K562 (cell line): ENCODE data around the gene NDUFA5. TPM values are rescaled to one million over a fixed set of nuclear protein-coding genes. Genes with fewer than 3 reads are reported as not detected.

Experiments
- ATAC-seq: fragments of 200-7000 bp; cut with Tn5 transposase; 3 replicates; pipeline ENCODE4 v1.9.1; 2020; ENCODE audit warnings: moderate library complexity
- BruUV-seq: library from RNA; stranded (reverse); fragments of 400-500 nt; replicated peaks from 2 replicates; lab custom pipeline; 2021; lab: Mats Ljungman, UMichigan
- CTCF ChIA-PET: fragments of 300-600 bp; formaldehyde crosslinking; extraction: SDS; loops from one replicate; lab custom pipeline; 2021; ENCODE audit warnings: low intra/inter-chr PET ratio; lab: Yijun Ruan, JAX
- POLR2A ChIA-PET: fragments of 300-600, 350-650 bp; sonication (Branson Sonifier 250); formaldehyde crosslinking; extraction: SDS; loops from one replicate; lab custom pipeline; 2021; ENCODE audit warnings: antibody characterized with exemption, inconsistent platforms; lab: Yijun Ruan, JAX
- DNase-seq, 4 experiments: peaks; one replicate each; pipeline versions ENCODE4 v3.0.0 to v3.0.0-alpha.2; 2011 to 2018; ENCODE audit warnings: low spot score in 3 of 4, mixed read lengths in 3 of 4; ENCODE audit errors: extremely low read depth in 1 of 4
- FAIRE-seq: peaks from 2 replicates; lab custom pipeline; 2011; peaks lifted over from hg19 to GRCh38; lab: Jason Lieb, UNC
- H2AFZ ChIP-seq: 2 replicates; pipeline ENCODE4 v1.6.0; 2011; ENCODE audit warnings: low read depth, low read length, control low read depth, inconsistent platforms
- H3K27ac ChIP-seq: fragments of 200-600 bp; 3 replicates; pipeline ENCODE4 v1.8.0; 2011; ENCODE audit warnings: low read depth, mild to moderate bottlenecking, control low read depth, inconsistent platforms, low read length, moderate library complexity, mixed read lengths; ENCODE audit errors: extremely low read depth
- H3K27me3 ChIP-seq, 2 experiments: fragments of 300-600 bp in 1 of 2; 2 replicates in 1 of 2; 3 replicates in 1 of 2; pipeline versions ENCODE4 v1.6.0 to v1.8.0; 2011; ENCODE audit warnings: inconsistent platforms in 2 of 2, low read length in 2 of 2, mild to moderate bottlenecking in 1 of 2, mixed read lengths in 1 of 2, moderate library complexity in 1 of 2; ENCODE audit not compliant: control insufficient read depth in 2 of 2, insufficient read depth in 2 of 2
- H3K36me3 ChIP-seq: fragments of 300-600 bp; 3 replicates; pipeline ENCODE4 v1.8.0; 2011; ENCODE audit warnings: mild to moderate bottlenecking, low read length, inconsistent platforms; ENCODE audit not compliant: control insufficient read depth, insufficient read depth
- H3K4me1 ChIP-seq, 2 experiments: fragments of 200-600 bp in 1 of 2; replicated peaks in 1 of 2; 2 replicates in 1 of 2; 3 replicates in 1 of 2; pipeline versions ENCODE4 v1.5.1 to v1.8.0; 2011; ENCODE audit warnings: inconsistent platforms in 2 of 2, low read length in 2 of 2, mild to moderate bottlenecking in 1 of 2, mixed read lengths in 1 of 2, moderate library complexity in 1 of 2; ENCODE audit not compliant: control insufficient read depth in 2 of 2, insufficient read depth in 2 of 2
- H3K4me2 ChIP-seq: 2 replicates; pipeline ENCODE4 v1.6.1; 2011; ENCODE audit warnings: low read length, control low read depth, inconsistent platforms, mixed read lengths; ENCODE audit not compliant: insufficient read depth
- H3K4me3 ChIP-seq: fragments of 200-600 bp; sonication (generic), shearing (Covaris generic); 2 replicates; pipeline ENCODE4 v1.5.1; 2016; ENCODE audit warnings: control low read depth, inconsistent platforms
- H3K79me2 ChIP-seq: fragments of 200-600 bp; 3 replicates; pipeline ENCODE4 v1.8.0; 2011; ENCODE audit warnings: low read length, inconsistent platforms; ENCODE audit not compliant: control insufficient read depth, insufficient read depth
- H3K9ac ChIP-seq, 2 experiments: 2 replicates each; pipeline versions ENCODE4 v1.6.0 to v1.6.1; 2011; ENCODE audit warnings: low read depth in 2 of 2, low read length in 2 of 2, control low read depth in 1 of 2, inconsistent platforms in 1 of 2, mild to moderate bottlenecking in 1 of 2, mixed read lengths in 1 of 2; ENCODE audit not compliant: insufficient read depth in 1 of 2
- H3K9me1 ChIP-seq: one replicate; pipeline ENCODE4 v1.6.0; 2011; ENCODE audit warnings: inconsistent platforms, mild to moderate bottlenecking, low read length, moderate library complexity; ENCODE audit not compliant: control insufficient read depth, insufficient read depth
- H3K9me3 ChIP-seq: replicated peaks from 2 replicates; pipeline ENCODE4 v1.5.1; 2011; ENCODE audit warnings: low read depth, low read length, inconsistent platforms; ENCODE audit not compliant: control insufficient read depth, insufficient read depth
- H4K20me1 ChIP-seq: replicated peaks from 2 replicates; pipeline ENCODE4 v1.6.1; 2011; ENCODE audit warnings: low read length, inconsistent platforms, mixed read lengths; ENCODE audit not compliant: control insufficient read depth, insufficient read depth
- ADNP ChIP-seq: fragments of 200-800 bp; sonication (Bioruptor generic); IDR thresholded peaks from 2 replicates; pipeline ENCODE4 v1.6.1; 2016; ENCODE audit warnings: missing genetic modification characterization, missing compliant biosample characterization
- BCOR ChIP-seq: fragments of 450-650 bp; IDR thresholded peaks from 2 replicates; pipeline ENCODE4 v1.6.1; 2016
- CEBPB ChIP-seq: fragments of 450-650 bp; IDR thresholded peaks from 2 replicates; pipeline ENCODE4 v1.6.1; 2016; ENCODE audit warnings: missing genetic modification characterization, missing compliant biosample characterization
- DPF2 ChIP-seq: fragments of 450-650 bp; IDR thresholded peaks from 2 replicates; pipeline ENCODE4 v1.6.1; 2016
- EP300 ChIP-seq: IDR thresholded peaks from 2 replicates; pipeline ENCODE4 v1.6.1; 2012; ENCODE audit warnings: low read length, improper control_type of control experiment
- ESRRA ChIP-seq: fragments of 450-650 bp; IDR thresholded peaks from 2 replicates; pipeline ENCODE4 v1.6.1; 2014; ENCODE audit warnings: low read depth, mild to moderate bottlenecking, moderate library complexity, borderline replicate concordance
- ETV5 ChIP-seq: sonication (generic); formaldehyde crosslinking; IDR thresholded peaks from 2 replicates; pipeline ENCODE4 v1.4.0; 2020; ENCODE audit warnings: low read depth, mild to moderate bottlenecking, missing genetic modification reagents
- GATA2 ChIP-seq: sonication (generic); formaldehyde crosslinking; IDR thresholded peaks from 2 replicates; pipeline ENCODE4 v1.4.0; 2020; ENCODE audit warnings: mild to moderate bottlenecking, missing genetic modification reagents
- GTF2E2 ChIP-seq: fragments of 200-800 bp; sonication (Bioruptor generic); IDR thresholded peaks from 2 replicates; pipeline ENCODE4 v1.6.1; 2016; ENCODE audit warnings: missing genetic modification characterization, missing compliant biosample characterization
- GTF2F1 ChIP-seq: IDR thresholded peaks from 2 replicates; pipeline ENCODE4 v1.6.1; 2011; ENCODE audit warnings: low read depth, low read length, improper control_type of control experiment
- KDM1A ChIP-seq, 2 experiments: fragments of 450-650 bp; IDR thresholded peaks; 2 replicates each; pipeline ENCODE4 v1.6.1; 2016; ENCODE audit warnings: mild to moderate bottlenecking in 2 of 2
- NFRKB ChIP-seq: fragments of 450-650 bp; IDR thresholded peaks from 2 replicates; pipeline ENCODE4 v1.6.1; 2016; ENCODE audit warnings: low read depth
- POLR2H ChIP-seq: IDR thresholded peaks from 2 replicates; pipeline ENCODE4 v1.6.1; 2016; ENCODE audit warnings: missing genetic modification characterization, low read depth, mild to moderate bottlenecking, control low read depth, missing compliant biosample characterization, moderate library complexity
- PPARD ChIP-seq: fragments of 250-450 bp; sonication (Bioruptor Pico); IDR thresholded peaks from 2 replicates; pipeline ENCODE4 v1.8.0; 2022; ENCODE audit warnings: inconsistent platforms, mild to moderate bottlenecking, moderate library complexity
- RBM25 ChIP-seq: fragments of 200-400 bp; formaldehyde crosslinking; IDR thresholded peaks from 2 replicates; pipeline ENCODE4 v1.6.1; 2018; ENCODE audit warnings: low read length, low read depth, moderate library complexity; ENCODE audit not compliant: severe bottlenecking
- RCOR1 ChIP-seq, 2 experiments: IDR thresholded peaks; 2 replicates each; pipeline ENCODE4 v1.6.1; 2012; ENCODE audit warnings: low read depth in 2 of 2, low read length in 2 of 2, borderline replicate concordance in 1 of 2, improper control_type of control experiment in 1 of 2
- TOE1 ChIP-seq, 2 experiments: fragments of 450-650 bp in 1 of 2; sonication (generic) in 1 of 2; formaldehyde crosslinking in 1 of 2; IDR thresholded peaks; 2 replicates each; pipeline versions ENCODE4 v1.7.1 to v1.8.0; 2016 to 2022; ENCODE audit warnings: borderline replicate concordance in 2 of 2, mild to moderate bottlenecking in 2 of 2, antibody characterized with exemption in 1 of 2, inconsistent platforms in 1 of 2, low read depth in 1 of 2, missing genetic modification reagents in 1 of 2, moderate library complexity in 1 of 2
- ZFP36 ChIP-seq: fragments of 150-350 bp; IDR thresholded peaks from 2 replicates; pipeline ENCODE4 v1.6.1; 2018; ENCODE audit warnings: low read length, low read depth; ENCODE audit not compliant: partially characterized antibody
- ZNF77 ChIP-seq: fragments of 250-450 bp; sonication (Bioruptor Pico); IDR thresholded peaks from 2 replicates; pipeline ENCODE4 v1.5.0; 2020
- WGBS: fragments of 100-300 bp; shearing (Covaris generic); methylation state at CpG from one replicate; pipeline ENCODE4 v1.1.6; 2016; ENCODE audit warnings: low coverage, mixed read lengths; ENCODE audit not compliant: insufficient coverage; ENCODE audit errors: missing lambda C conversion rate; 5-methylcytosine and 5-hydroxymethylcytosine counted together
- in situ Hi-C: fragments of 300-500 bp; cut with MboI; formaldehyde crosslinking; loops from 4 replicates; pipeline ENCODE4 v1.15.0; 2018; ENCODE audit warnings: inconsistent platforms, mixed read lengths
- intact Hi-C: fragments of 100-400 bp; cut with micrococcal nuclease; formaldehyde crosslinking; loops from 2 replicates; pipeline ENCODE4 v1.14.2; 2022
- polyA plus RNA-seq, 8 experiments: library from polyadenylated mRNA; depleted of rRNA in 4 of 8; stranded (reverse) in 5 of 8; unstranded in 3 of 8; fragments of >200 nt; fragmentation: Nextera tagmentation in 2 of 8; fragmentation: Illumina TruSeq in 1 of 8; extraction: Ambion mirVana in 2 of 8; extraction: Trizol in 1 of 8; gene quantifications; 2 replicates each; pipeline versions ENCODE4 v1.2.1 to v1.2.3, GENCODE V29; 2011 to 2014; ENCODE audit warnings: inconsistent platforms in 1 of 8, missing spikeins in 1 of 8
- total RNA-seq, 7 experiments: library from RNA; depleted of rRNA in 6 of 7; stranded (reverse); fragments of >200 nt in 6 of 7; fragmentation: Illumina TruSeq in 2 of 7; extraction: Trizol in 2 of 7; gene quantifications; 2 replicates each; pipeline versions ENCODE4 v1.2.1 to v1.2.3, GENCODE V29; 2011 to 2021; ENCODE audit warnings: low replicate concordance in 1 of 7
- TF ChIP-seq, protein P1 (sequence below): fragments of 450-650 bp; IDR thresholded peaks from 2 replicates; pipeline ENCODE4 v1.6.1; 2018; ENCODE audit not compliant: partially characterized antibody

Gene NDUFA5
- total and polyA plus RNA-seq, 9 of the 15 experiments (the other 6 are each of a cell fraction or from before 2014, with no cell fraction given) = 155 to 677 (median 269) TPM

DNA sequence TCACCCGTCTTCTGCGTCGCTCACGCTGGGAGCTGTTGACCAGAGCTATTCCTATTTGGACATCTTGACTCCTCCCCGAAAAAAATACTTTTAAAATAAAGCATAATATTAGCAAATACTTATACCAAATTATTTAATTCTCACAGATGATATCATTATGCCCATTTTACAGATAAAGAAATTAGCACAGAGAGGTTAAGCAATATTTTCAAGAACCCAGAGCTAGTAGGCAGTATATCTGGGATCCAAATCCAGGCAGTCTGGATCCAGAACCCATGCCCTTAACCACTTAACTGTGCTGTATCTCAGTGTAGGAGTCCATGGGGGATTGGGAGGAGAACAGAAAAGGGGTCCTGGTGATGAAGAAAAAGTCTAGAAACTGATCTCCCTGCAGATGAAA lies 29.4 kb downstream of the NDUFA5 start:
- Histone ChIP-seq H3K4me3 (peak overlapping the region; percentile 11), H3K9ac (peak overlapping the region; percentile 5 to 60; a peak in 3 of 4 replicates), H3K4me2 (peak overlapping the region; percentile 71), H3K9me3 (no peaks in the 10 kb centered on the region), H3K9me1 (no peaks in the 10 kb centered on the region), H4K20me1 (no peaks in the 10 kb centered on the region), H3K4me1 (peaks cover 6 to 13% of the 10 kb centered on the region in 2 experiments; a peak in 4 of 5 replicates), H3K27ac (peak overlapping the region; percentile 67), H3K79me2 (peaks cover 6% of the 10 kb centered on the region; the same call in 1 of the 3 replicates), H2AFZ (peak overlapping the region; percentile 82), H3K36me3 (no peaks in the 10 kb centered on the region), H3K27me3 (no peaks in the 10 kb centered on the region)
- FAIRE-seq = no peak
- whole genome bisulfite sequencing = 3% methylated on average over 5 of the region's 5 CpGs
- BruUV-seq = no TSS peak
- in situ Hi-C loops (no loop called here), intact Hi-C loops (no loop called here)
- POLR2A ChIA-PET = interaction anchor here (0.6 to 1.5 kb wide), 7 partner anchors 8 to 62 kb away, joined by 3 to 11 read pairs (median 5); partner anchors contain the start of gene NDUFA5
- peak; percentile 19 for ATAC-seq
- CTCF ChIA-PET = no interaction called here
- peak; percentile 14 to 44 (median 34) for DNase-seq
- no peak for TF ChIP-seq TOE1 (IDR thresholded peaks at IDR 0.05; ENCODE audit: borderline replicate concordance)
- TF ChIP-seq TOE1 (CRISPR knock-in tag; IDR thresholded peaks at IDR 0.05; ENCODE audit: borderline replicate concordance, low read depth) = no peak
- peak; percentile 77 for TF ChIP-seq CEBPB (tag)
- TF ChIP-seq RBM25 = peak; percentile 93
- TF ChIP-seq KDM1A (IDR thresholded peaks at IDR 0.05) = peak; percentile 74 to 90
- TF ChIP-seq ZFP36 = peak; percentile 67
- peak; percentile 17; the same call in 1 of the 2 replicates for TF ChIP-seq POLR2H (tag)
- TF ChIP-seq GATA2 (CRISPR knock-in tag) = 0 out of 2 replicates have a peak, but pooled peaks have one; percentile 16
- peak in 1 of 2 experiments; percentile 64; a peak in 1 of 4 replicates for TF ChIP-seq RCOR1 (IDR thresholded peaks at IDR 0.05; ENCODE audit: borderline replicate concordance in 1 of 2, low read depth in 2 of 2, low read length in 2 of 2)
- TF ChIP-seq ADNP (tag) = peak; percentile 84
- TF ChIP-seq ZNF77 (CRISPR knock-in tag) = no peak
- TF ChIP-seq, protein P1, sequence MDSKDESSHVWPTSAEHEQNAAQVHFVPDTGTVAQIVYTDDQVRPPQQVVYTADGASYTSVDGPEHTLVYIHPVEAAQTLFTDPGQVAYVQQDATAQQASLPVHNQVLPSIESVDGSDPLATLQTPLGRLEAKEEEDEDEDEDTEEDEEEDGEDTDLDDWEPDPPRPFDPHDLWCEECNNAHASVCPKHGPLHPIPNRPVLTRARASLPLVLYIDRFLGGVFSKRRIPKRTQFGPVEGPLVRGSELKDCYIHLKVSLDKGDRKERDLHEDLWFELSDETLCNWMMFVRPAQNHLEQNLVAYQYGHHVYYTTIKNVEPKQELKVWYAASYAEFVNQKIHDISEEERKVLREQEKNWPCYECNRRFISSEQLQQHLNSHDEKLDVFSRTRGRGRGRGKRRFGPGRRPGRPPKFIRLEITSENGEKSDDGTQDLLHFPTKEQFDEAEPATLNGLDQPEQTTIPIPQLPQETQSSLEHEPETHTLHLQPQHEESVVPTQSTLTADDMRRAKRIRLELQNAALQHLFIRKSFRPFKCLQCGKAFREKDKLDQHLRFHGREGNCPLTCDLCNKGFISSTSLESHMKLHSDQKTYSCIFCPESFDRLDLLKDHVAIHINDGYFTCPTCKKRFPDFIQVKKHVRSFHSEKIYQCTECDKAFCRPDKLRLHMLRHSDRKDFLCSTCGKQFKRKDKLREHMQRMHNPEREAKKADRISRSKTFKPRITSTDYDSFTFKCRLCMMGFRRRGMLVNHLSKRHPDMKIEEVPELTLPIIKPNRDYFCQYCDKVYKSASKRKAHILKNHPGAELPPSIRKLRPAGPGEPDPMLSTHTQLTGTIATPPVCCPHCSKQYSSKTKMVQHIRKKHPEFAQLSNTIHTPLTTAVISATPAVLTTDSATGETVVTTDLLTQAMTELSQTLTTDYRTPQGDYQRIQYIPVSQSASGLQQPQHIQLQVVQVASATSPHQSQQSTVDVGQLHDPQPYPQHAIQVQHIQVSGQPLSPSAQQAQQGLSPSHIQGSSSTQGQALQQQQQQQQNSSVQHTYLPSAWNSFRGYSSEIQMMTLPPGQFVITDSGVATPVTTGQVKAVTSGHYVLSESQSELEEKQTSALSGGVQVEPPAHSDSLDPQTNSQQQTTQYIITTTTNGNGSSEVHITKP = no peak
- no peak; the same call in 1 of the 2 replicates for TF ChIP-seq NFRKB
- TF ChIP-seq BCOR = peak; percentile 96
- 0 out of 2 replicates have a peak, but pooled peaks have one; percentile 7 for TF ChIP-seq ESRRA
- no peak for TF ChIP-seq EP300
- peak; percentile 29; the same call in 1 of the 2 replicates for TF ChIP-seq DPF2
- no peak for TF ChIP-seq PPARD (CRISPR knock-in tag)
- TF ChIP-seq GTF2F1 = no peak
- TF ChIP-seq GTF2E2 (tag) = no peak
- TF ChIP-seq ETV5 (CRISPR knock-in tag) = no peak
